HG02938 (cell line): ENCODE data around the gene CYP4V2.
A peak's percentile ranks its signal among the peaks of the same experiment; 100 is the strongest.

Experiments used
- ATAC-seq: cut with Tn5 transposase; IDR thresholded peaks from one replicate; pipeline ENCODE4 v1.9.1; 2021; ENCODE audit warnings: mild to moderate bottlenecking, moderate library complexity; ENCODE audit not compliant: unreplicated experiment

Gene CYP4V2

DNA sequence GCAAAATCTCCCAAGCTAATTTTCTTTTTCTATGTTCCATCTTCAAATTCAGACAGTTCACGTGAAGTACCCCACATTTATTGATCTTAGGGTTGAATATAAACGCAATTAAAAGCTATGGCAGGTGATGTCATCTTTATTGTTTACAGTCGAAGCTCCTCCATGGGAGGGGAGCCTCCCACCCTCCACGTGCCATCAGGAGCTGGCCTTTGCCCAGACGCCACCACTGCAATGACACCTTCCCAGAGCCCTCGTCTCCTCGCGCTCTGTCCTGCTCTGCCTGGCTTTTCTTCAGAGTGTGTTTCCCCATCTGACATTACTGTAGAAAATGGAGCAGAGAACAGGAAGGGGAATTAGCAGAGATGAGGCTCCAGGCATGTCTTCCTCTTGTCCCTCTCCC, 18.8 kb upstream of the CYP4V2 start:
- ATAC-seq, result no peak

DNA sequence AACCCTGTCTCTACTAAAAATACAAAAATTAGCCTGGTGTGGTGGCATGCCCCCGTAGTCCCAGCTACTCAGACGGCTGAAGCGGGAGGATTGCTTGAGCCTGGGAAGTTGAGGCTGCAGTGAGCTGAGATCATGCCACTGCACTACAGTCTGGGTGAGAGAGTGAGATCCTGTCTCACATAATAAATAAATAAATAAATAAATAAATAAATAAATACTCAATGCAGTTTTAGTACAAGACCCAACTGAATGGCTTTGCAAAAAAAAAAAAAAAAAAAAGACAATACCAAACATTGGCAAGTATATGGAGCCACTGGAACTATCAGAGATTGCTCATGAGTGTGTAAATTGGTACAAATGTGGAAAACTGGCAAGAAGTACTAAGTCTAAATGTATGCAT, 3.3 kb upstream of the CYP4V2 start:
- no peak for ATAC-seq

- ATAC-seq, result no peak
These were observed 1.7 kb upstream of the CYP4V2 start for GRCh38 chr4:186189656-186190055.

- ATAC-seq, result peak; percentile 28
These were observed 677 bp upstream of the CYP4V2 start for GRCh38 chr4:186190581-186191199.

GRCh38 chr4:186192066-186192612, 772 bp downstream of the CYP4V2 start:
- ATAC-seq, result peak; percentile 13

DNA sequence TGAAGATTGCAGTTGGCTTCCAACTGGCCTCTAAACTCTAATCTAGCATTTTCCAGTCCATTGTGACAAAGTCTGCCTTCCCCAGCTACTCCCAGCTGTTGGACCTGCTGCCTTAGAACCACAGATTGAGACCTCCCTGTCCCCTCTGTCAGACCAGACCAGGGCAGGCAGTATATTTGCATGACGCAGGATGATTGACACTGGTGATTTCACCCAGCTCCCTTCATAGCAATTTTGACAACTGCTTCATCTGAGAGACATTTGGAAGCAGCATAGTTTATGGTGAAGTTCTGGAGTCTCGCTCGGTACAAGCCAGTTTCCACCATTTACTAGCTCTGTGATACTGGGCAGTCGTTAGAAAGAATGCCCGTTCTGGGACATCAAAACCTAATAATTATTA, 2.5 kb downstream of the CYP4V2 start:
- ATAC-seq, result no peak

- ATAC-seq, result no peak
These were observed 4.7 kb downstream of the CYP4V2 start for GRCh38 chr4:186196063-186196462.

DNA sequence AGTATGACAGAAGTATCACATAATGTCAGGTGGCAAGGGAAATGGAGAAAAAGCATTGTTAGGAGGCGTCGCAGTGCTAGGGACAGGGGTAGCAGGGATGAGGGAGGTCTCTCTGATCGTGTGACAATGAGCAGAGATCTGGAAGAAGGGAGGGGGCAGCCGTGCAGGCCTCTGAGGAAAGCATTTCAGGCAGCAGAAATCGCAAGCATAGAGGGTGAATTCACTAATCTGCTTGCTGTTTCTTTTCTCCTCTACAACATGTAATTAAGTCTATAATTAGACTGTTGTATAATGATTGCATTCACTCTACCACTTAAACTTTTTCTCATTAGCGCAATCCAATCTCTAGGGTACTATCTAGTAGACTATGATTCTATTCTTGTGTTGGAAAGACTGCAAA, 9.1 kb downstream of the CYP4V2 start:
- no peak for ATAC-seq

GRCh38 chr4:186201010-186201409, 9.6 kb downstream of the CYP4V2 start:
- ATAC-seq, result no peak

GRCh38 chr4:186201535-186202230, 10.3 kb downstream of the CYP4V2 start:
- no peak for ATAC-seq

DNA sequence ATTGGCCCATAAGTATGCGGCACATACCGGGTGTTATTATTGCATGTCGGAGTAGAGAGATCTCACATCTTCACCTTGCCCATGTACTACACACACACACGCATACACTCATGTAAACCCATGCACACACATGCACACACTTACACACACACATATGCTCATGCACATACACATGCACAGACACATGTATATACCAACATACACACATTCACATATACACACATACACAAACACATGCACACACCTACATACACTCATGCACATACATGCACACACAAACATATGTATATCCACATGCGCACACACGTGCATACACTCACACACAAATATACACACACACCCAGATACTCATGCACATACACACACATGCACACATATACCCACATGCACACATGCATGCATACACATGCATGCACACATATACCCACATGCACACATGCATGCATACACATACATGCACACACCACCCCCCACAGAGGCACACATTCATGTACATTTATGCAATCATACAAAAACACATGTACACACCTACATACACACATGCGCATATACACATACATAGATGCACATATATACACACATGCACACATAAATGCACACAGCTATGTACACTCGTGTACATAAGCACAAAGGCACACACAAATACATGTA, 11.2 kb downstream of the CYP4V2 start:
- ATAC-seq, result no peak

DNA sequence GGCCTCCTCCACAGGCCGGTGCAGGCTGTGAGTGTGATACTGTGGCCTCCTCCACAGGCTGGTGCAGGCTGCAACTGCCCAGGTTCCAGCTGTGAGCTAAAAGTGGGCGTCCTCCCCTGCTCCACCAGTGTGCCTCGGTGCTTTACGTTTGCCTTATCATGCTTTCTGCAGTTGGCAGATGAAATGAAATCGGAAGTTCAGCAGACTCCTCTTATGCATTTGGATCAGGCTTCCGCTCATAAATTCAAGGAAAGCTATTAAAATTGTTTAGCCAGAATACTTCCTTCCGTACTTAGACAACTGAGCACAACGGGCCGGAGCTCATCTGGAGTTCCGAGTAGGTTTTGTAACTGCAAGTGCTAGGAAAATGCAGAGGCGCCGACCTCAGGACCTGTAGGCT, 12.0 kb downstream of the CYP4V2 start:
- ATAC-seq, result no peak

DNA sequence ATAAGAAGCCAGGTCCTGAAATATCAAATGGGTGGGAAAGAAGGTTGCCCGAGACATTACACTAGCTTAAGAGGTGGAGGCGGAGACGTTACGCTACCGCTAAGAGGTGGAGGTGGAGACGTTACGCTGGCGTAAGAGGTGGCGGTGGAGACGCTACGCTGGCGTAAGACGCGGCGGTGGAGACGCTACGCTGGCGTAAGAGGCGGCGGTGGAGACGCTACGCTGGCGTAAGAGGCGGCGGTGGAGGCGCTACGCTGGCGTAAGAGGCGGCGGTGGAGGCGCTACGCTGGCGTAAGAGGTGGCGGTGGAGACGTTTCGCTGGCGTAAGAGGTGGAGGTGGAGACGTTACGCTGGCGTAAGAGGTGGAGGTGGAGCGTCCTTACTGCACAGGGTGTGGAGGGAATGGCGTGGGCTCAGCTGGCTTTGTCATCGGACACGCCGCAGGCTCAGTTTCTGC, 12.8 kb downstream of the CYP4V2 start:
- no peak for ATAC-seq

- ATAC-seq, result no peak
These were observed 13.3 kb downstream of the CYP4V2 start for GRCh38 chr4:186204686-186205085.

- ATAC-seq, result no peak
These were observed 13.8 kb downstream of the CYP4V2 start for GRCh38 chr4:186205156-186205555.

GRCh38 chr4:186216465-186217024, 25.2 kb downstream of the CYP4V2 start:
- no peak for ATAC-seq

DNA sequence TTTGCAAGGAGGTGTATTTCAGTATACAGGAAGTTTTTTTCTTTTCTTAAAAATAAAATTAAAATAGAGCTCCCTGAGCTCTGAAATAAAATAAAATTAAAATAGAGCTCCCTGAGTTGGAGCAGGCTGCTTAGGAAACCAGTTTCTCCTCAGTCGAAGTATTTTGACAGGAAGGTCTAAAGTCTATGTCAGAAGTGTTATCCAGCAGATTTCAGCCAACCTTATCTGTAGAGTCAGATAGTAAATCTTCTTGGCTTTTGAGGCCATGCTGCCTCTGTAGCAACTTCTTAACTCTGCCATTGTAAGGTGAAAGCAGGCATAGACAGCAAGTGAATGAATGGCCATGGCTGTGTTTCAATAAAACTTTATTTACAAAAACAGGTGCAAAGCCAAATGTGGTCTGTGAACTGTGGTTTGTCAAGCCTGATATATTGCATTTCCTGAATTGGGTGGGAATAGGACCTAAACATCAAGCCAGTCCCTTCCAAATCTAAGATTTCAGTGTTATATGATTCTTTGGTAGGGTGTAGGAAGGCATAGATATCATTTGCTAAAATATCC, 26.4 kb downstream of the CYP4V2 start:
- ATAC-seq, result no peak

- no peak for ATAC-seq
These were observed 30.3 kb downstream of the CYP4V2 start for GRCh38 chr4:186221624-186222023.

DNA sequence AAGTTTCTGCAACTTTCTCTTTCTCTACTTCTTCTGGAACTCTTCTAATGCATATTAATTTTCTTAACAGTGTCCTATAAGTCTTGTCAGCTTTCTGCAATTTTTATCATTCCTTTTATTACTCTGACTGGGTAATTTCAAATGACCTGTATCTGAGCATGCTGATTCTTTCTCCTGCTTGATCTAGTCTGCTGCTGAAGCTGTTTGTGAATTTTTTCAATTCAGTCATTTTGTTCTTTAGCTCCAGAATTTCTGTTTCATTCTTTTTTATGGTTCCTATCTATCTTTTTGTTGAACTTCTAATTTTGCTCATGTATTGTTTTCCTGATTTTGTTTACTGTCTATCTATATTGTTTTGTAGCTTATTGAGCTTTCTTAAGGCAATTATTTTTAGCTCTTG, 34.5 kb downstream of the CYP4V2 start:
- no peak for ATAC-seq

- no peak for ATAC-seq
These were observed 35.3 kb downstream of the CYP4V2 start for GRCh38 chr4:186226521-186227189.

- no peak for ATAC-seq
These were observed 35.9 kb downstream of the CYP4V2 start, which contains the start of gene KLKB1 for GRCh38 chr4:186227221-186227620. Gene KLKB1, plus strand, starts transcription at chr4:186227507. Its CDS starts 689 bp downstream, at chr4:186228196.
